Panc1 (cell line): ENCODE results near the gene MAPKBP1. TPM values are rescaled to one million over a fixed set of nuclear protein-coding genes. Genes with fewer than 3 reads are reported as not detected.

Source experiments
- ATAC-seq: fragments of 200-7000 bp; cut with Tn5 transposase; 2 replicates; pipeline ENCODE4 v1.9.1; 2020; ENCODE audit warnings: mild to moderate bottlenecking, moderate library complexity
- BruUV-seq: library from RNA; stranded (reverse); fragments of 400-500 nt; replicated peaks from 2 replicates; lab custom pipeline; 2021; lab: Mats Ljungman, UMichigan
- CTCF ChIA-PET: fragments of 300-600 bp; sonication (Branson Sonifier 250); formaldehyde crosslinking; loops from one replicate; lab custom pipeline; 2022; ENCODE audit warnings: antibody characterized with exemption; lab: Charles Lee
- POLR2A ChIA-PET: fragments of 300-600 bp; sonication (Branson Sonifier 250); formaldehyde crosslinking; loops from one replicate; lab custom pipeline; 2022; ENCODE audit warnings: antibody characterized with exemption; lab: Charles Lee
- DNase-seq: peaks from one replicate; pipeline ENCODE4 v3.0.0-alpha.2; 2010; ENCODE audit warnings: low read depth, low spot score
- H3K27ac ChIP-seq: 2 replicates; pipeline ENCODE4 v1.5.1; 2011; ENCODE audit warnings: mild to moderate bottlenecking, low read length, inconsistent platforms
- H3K27me3 ChIP-seq: fragments of 200-500 bp; sonication (Bioruptor generic); 2 replicates; pipeline ENCODE4 v1.6.0; 2014; ENCODE audit warnings: low read length, inconsistent platforms; ENCODE audit not compliant: control insufficient read depth, insufficient read depth
- H3K36me3 ChIP-seq: fragments of 200-500 bp; sonication (Bioruptor generic); 2 replicates; pipeline ENCODE4 v1.5.1; 2014; ENCODE audit warnings: inconsistent platforms, mild to moderate bottlenecking, low read length, moderate library complexity; ENCODE audit not compliant: control insufficient read depth, insufficient read depth
- H3K4me1 ChIP-seq: 2 replicates; pipeline ENCODE4 v1.5.1; 2011; ENCODE audit warnings: inconsistent platforms, mild to moderate bottlenecking, low read length, moderate library complexity; ENCODE audit not compliant: control insufficient read depth, insufficient read depth
- H3K4me3 ChIP-seq, 2 experiments: 2 replicates each; pipeline ENCODE4 v1.5.1; 2011 to 2012; ENCODE audit warnings: low read depth in 2 of 2, low read length in 2 of 2, mild to moderate bottlenecking in 2 of 2, inconsistent platforms in 1 of 2, moderate library complexity in 1 of 2
- H3K9me3 ChIP-seq: fragments of 200-500 bp; sonication (Bioruptor generic); 2 replicates; pipeline ENCODE4 v1.5.1; 2014; ENCODE audit warnings: low read depth, mild to moderate bottlenecking, inconsistent platforms, low read length, moderate library complexity; ENCODE audit not compliant: control insufficient read depth, insufficient read depth
- POLR2AphosphoS5 ChIP-seq: IDR thresholded peaks from 2 replicates; pipeline ENCODE4 v1.6.1; 2012; ENCODE audit warnings: mild to moderate bottlenecking, low read depth, low read length, moderate library complexity
- REST ChIP-seq, 2 experiments: IDR thresholded peaks; 2 replicates each; pipeline ENCODE4 v1.6.1; 2011 to 2012; ENCODE audit warnings: low read depth in 2 of 2, control low read depth in 1 of 2, low read length in 1 of 2, mild to moderate bottlenecking in 1 of 2, moderate library complexity in 1 of 2; ENCODE audit not compliant: insufficient read depth in 1 of 2
- SIN3A ChIP-seq: IDR thresholded peaks from 2 replicates; pipeline ENCODE4 v1.6.1; 2012; ENCODE audit warnings: low read depth, mild to moderate bottlenecking, low read length, moderate library complexity, borderline replicate concordance; ENCODE audit not compliant: insufficient read depth
- TCF7L2 ChIP-seq: IDR thresholded peaks from 2 replicates; pipeline ENCODE4 v1.6.1; 2011; ENCODE audit warnings: mild to moderate bottlenecking, low read depth, low read length, inconsistent platforms
- in situ Hi-C: cut with HindIII; loops from 2 replicates; pipeline ENCODE4 v1.10.0; 2016; ENCODE audit warnings: low sequenced_read_pairs, low pct_unique_long_range_greater_than_20kb
- intact Hi-C: fragments of 100-400 bp; cut with micrococcal nuclease; formaldehyde crosslinking; loops from one replicate; pipeline ENCODE4 v1.10.0; 2022; ENCODE audit not compliant: unreplicated experiment
- total RNA-seq: library from RNA; stranded (reverse); gene quantifications from one replicate; pipeline ENCODE4 v1.2.1, GENCODE V29; 2021; ENCODE audit not compliant: unreplicated experiment
- TF ChIP-seq, protein P1 (sequence below): fragments of 450-650 bp; IDR thresholded peaks from 2 replicates; pipeline ENCODE4 v1.5.1; 2017; ENCODE audit warnings: mild to moderate bottlenecking

MAPKBP1 gene
- total RNA-seq, 1 experiment from 2014 or later, result 38.4 TPM

- BruUV-seq, result no TSS peak
- Histone ChIP-seq H3K9me3 (no peaks in the 10 kb centered on the region), H3K36me3 (no peaks in the 10 kb centered on the region), H3K27me3 (no peaks in the 10 kb centered on the region), H3K27ac (peak overlapping the region; percentile 93), H3K4me1 (peaks cover 39% of the 10 kb centered on the region), H3K4me3 (peak overlapping the region; percentile 65 to 99)
- DNase-seq (no peak), ATAC-seq (peak; percentile 1; the same call in 1 of the 2 replicates)
- TF ChIP-seq REST (IDR thresholded peaks at IDR 0.05; ENCODE audit: insufficient read depth in 1 of 2, low read depth in 2 of 2, low read length in 1 of 2) (no peak), TCF7L2 (no peak), SIN3A (no peak), POLR2AphosphoS5 (no peak)
- TF ChIP-seq, protein P1, sequence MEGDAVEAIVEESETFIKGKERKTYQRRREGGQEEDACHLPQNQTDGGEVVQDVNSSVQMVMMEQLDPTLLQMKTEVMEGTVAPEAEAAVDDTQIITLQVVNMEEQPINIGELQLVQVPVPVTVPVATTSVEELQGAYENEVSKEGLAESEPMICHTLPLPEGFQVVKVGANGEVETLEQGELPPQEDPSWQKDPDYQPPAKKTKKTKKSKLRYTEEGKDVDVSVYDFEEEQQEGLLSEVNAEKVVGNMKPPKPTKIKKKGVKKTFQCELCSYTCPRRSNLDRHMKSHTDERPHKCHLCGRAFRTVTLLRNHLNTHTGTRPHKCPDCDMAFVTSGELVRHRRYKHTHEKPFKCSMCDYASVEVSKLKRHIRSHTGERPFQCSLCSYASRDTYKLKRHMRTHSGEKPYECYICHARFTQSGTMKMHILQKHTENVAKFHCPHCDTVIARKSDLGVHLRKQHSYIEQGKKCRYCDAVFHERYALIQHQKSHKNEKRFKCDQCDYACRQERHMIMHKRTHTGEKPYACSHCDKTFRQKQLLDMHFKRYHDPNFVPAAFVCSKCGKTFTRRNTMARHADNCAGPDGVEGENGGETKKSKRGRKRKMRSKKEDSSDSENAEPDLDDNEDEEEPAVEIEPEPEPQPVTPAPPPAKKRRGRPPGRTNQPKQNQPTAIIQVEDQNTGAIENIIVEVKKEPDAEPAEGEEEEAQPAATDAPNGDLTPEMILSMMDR, result no peak
- ChIA-PET CTCF (interaction anchor here (0.6 to 2.8 kb wide), 9 partner anchors 36 to 283 kb away, joined by 3 to 20 read pairs (median 5); partner anchors contain the start of genes EHD4 and PLA2G4B), POLR2A (interaction anchor here (0.6 to 1.2 kb wide), 3 partner anchors 9 to 148 kb away, joined by 3 to 12 read pairs (median 3); no protein-coding TSS in a partner anchor)
- intact Hi-C loops (no loop called here), in situ Hi-C loops (no loop called here)
Observed at GRCh38 chr15:41773729-41774061, 589 bp upstream of the MAPKBP1 start.

- ChIA-PET CTCF (interaction anchor here (1.1 to 2.8 kb wide), 3 partner anchors 34 to 130 kb away, joined by 3 to 20 read pairs (median 5); no protein-coding TSS in a partner anchor), POLR2A (no interaction called here)
- in situ Hi-C loops, result no loop called here
- BruUV-seq, result no TSS peak
- Histone ChIP-seq H3K27ac (peak overlapping the region; percentile 93), H3K4me1 (peaks cover 44% of the 10 kb centered on the region), H3K36me3 (no peaks in the 10 kb centered on the region), H3K9me3 (no peaks in the 10 kb centered on the region), H3K27me3 (no peaks in the 10 kb centered on the region), H3K4me3 (peak overlapping the region; percentile 65 to 99)
- TF ChIP-seq POLR2AphosphoS5, result no peak
- TF ChIP-seq, protein P1, result no peak
- no peak for TF ChIP-seq SIN3A
- DNase-seq (no peak), ATAC-seq (peak; percentile 24)
- intact Hi-C loops, result no loop called here
Observed at GRCh38 chr15:41774882-41775417, 666 bp downstream of the MAPKBP1 start.
